Measurements from ENCODE around the gene RANBP3.

RANBP3 gene

GRCh38 chr19:5943623-5944022 lies 34.3 kb downstream of the RANBP3 start:
- no peak for DNase-seq

- no peak for DNase-seq
These were observed 34.9 kb downstream of the RANBP3 start for GRCh38 chr19:5943045-5943444.

- no peak for DNase-seq
These were observed 36.3 kb downstream of the RANBP3 start for GRCh38 chr19:5941673-5942072.

GRCh38 chr19:5940260-5941208 lies 37.4 kb downstream of the RANBP3 start:
- DNase-seq = no peak

- no peak for DNase-seq
These were observed 40.4 kb downstream of the RANBP3 start for GRCh38 chr19:5937550-5937949.

GRCh38 chr19:5936292-5936592 lies 41.7 kb downstream of the RANBP3 start:
- no peak for DNase-seq

- no peak for DNase-seq
These were observed 42.3 kb downstream of the RANBP3 start for GRCh38 chr19:5935473-5936291.

- no peak for DNase-seq
These were observed 43.0 kb downstream of the RANBP3 start for GRCh38 chr19:5934774-5935472.

GRCh38 chr19:5934069-5934401 lies 43.9 kb downstream of the RANBP3 start:
- no peak for DNase-seq

GRCh38 chr19:5933391-5934068 lies 44.4 kb downstream of the RANBP3 start:
- DNase-seq = no peak

GRCh38 chr19:5932609-5933262 lies 45.2 kb downstream of the RANBP3 start:
- DNase-seq = no peak

GRCh38 chr19:5932146-5932545 lies 45.8 kb downstream of the RANBP3 start:
- DNase-seq = no peak

GRCh38 chr19:5931251-5931650 lies 46.7 kb downstream of the RANBP3 start:
- no peak for DNase-seq

GRCh38 chr19:5929625-5930024 lies 48.3 kb downstream of the RANBP3 start:
- DNase-seq = no peak

- no peak for DNase-seq
These were observed 48.8 kb downstream of the RANBP3 start for GRCh38 chr19:5929179-5929578.

GRCh38 chr19:5927441-5927821 lies 50.5 kb downstream of the RANBP3 start:
- DNase-seq = no peak

- DNase-seq = no peak
These were observed 51.1 kb downstream of the RANBP3 start for GRCh38 chr19:5926641-5927440.

- no peak for DNase-seq
These were observed 52.0 kb downstream of the RANBP3 start for GRCh38 chr19:5925830-5926427.

GRCh38 chr19:5923356-5923755 lies 54.6 kb downstream of the RANBP3 start:
- DNase-seq = no peak

GRCh38 chr19:5922161-5922545 lies 55.8 kb downstream of the RANBP3 start:
- no peak for DNase-seq

- no peak for DNase-seq
These were observed 56.3 kb downstream of the RANBP3 start for GRCh38 chr19:5921516-5922160.

Data from stimulated activated CD4-positive, alpha-beta T cell treated with anti-CD3 and anti-CD28 coated beads, Interleukin-4, amount 100 ng/mL, for 4 hours (primary cell).